Neural crest cell (in vitro differentiated cells): ENCODE results near the gene PXDC1. TPM values are rescaled to one million over a fixed set of nuclear protein-coding genes. Genes with fewer than 3 reads are reported as not detected.

Experiments used
- DNase-seq: peaks from one replicate; pipeline ENCODE4 v3.0.0; 2021; ENCODE audit warnings: low read depth, mixed read lengths, low spot score
- H3K27ac Mint-ChIP-seq: one replicate; pipeline ENCODE4 v1.8.0; 2021; ENCODE audit warnings: mild to moderate bottlenecking, mixed read lengths; ENCODE audit not compliant: unreplicated experiment
- H3K27me3 Mint-ChIP-seq: 2 replicates; pipeline ENCODE4 v1.8.0; 2021; ENCODE audit warnings: low read depth, mild to moderate bottlenecking, mixed read lengths
- H3K36me3 Mint-ChIP-seq: 2 replicates; pipeline ENCODE4 v1.8.0; 2021; ENCODE audit warnings: low read depth, mild to moderate bottlenecking, mixed read lengths
- H3K4me1 Mint-ChIP-seq: 2 replicates; pipeline ENCODE4 v1.8.0; 2021; ENCODE audit warnings: mixed read lengths
- H3K4me3 Mint-ChIP-seq: one replicate; pipeline ENCODE4 v1.8.0; 2021; ENCODE audit warnings: mild to moderate bottlenecking, mixed read lengths
- H3K9me3 Mint-ChIP-seq: 2 replicates; pipeline ENCODE4 v1.8.0; 2021; ENCODE audit warnings: mixed read lengths
- total RNA-seq: library from RNA; stranded (reverse); gene quantifications from 2 replicates; pipeline ENCODE4 v1.2.1, GENCODE V29; 2021
- TF ChIP-seq, protein P1 (sequence below): fragments of 200-600 bp; sonication (generic); conservative IDR thresholded peaks from 2 replicates; pipeline ENCODE4 v1.5.0; 2021; ENCODE audit warnings: antibody characterized with exemption, mild to moderate bottlenecking

Gene PXDC1
- total RNA-seq, 1 donor from 2014 or later = 4.8 TPM

DNA sequence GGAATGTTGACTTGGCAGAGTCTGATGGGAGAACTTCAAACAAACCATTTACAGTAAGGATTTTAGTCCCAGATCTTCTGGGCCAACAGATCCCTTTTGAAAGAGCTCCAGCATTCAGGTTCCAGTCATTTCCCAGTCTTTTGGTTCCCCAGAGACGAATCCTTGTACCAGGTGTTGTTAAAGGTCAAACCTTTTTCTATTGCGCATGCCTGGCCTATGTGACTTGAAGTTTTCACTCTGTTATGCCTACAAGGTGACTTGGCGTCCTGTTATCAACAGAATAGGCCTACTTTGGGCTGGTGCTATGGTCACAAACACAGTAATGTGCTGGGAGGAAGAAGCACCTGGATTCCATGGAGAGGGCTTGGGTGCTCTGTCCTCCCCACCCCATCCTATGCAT, 52.3 kb downstream of the PXDC1 start:
- peaks cover 5% of the 10 kb centered on the region for H3K36me3 Mint-ChIP-seq
- H3K9me3 Mint-ChIP-seq = peaks cover 15% of the 10 kb centered on the region
- TF ChIP-seq, protein P1, sequence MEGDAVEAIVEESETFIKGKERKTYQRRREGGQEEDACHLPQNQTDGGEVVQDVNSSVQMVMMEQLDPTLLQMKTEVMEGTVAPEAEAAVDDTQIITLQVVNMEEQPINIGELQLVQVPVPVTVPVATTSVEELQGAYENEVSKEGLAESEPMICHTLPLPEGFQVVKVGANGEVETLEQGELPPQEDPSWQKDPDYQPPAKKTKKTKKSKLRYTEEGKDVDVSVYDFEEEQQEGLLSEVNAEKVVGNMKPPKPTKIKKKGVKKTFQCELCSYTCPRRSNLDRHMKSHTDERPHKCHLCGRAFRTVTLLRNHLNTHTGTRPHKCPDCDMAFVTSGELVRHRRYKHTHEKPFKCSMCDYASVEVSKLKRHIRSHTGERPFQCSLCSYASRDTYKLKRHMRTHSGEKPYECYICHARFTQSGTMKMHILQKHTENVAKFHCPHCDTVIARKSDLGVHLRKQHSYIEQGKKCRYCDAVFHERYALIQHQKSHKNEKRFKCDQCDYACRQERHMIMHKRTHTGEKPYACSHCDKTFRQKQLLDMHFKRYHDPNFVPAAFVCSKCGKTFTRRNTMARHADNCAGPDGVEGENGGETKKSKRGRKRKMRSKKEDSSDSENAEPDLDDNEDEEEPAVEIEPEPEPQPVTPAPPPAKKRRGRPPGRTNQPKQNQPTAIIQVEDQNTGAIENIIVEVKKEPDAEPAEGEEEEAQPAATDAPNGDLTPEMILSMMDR = no peak

DNA sequence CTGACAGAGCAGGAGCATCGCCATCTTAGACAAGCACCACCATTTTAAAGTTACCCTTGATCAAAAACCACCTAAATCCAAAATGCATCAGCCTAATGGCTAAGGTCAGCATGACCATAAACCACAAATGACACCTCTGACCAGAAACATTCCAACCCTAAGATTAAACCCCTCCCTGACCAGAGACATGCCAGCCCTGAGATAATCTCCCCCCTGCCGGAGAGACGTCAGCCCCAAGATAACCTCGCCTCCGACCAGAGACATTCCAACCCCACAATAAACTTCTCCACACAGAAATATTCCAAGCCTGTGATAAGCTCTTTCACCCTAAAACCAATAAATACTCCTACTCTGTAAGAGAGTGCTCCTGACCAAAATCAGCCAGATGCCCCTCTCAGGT, 53.5 kb downstream of the PXDC1 start:
- Mint-ChIP-seq H3K36me3 (peaks cover 5% of the 10 kb centered on the region), H3K27me3 (no peaks in the 10 kb centered on the region), H3K4me1 (peaks cover 6% of the 10 kb centered on the region), H3K9me3 (peaks cover 15% of the 10 kb centered on the region), H3K27ac (no peak overlapping the region), H3K4me3 (no peak overlapping the region)
- TF ChIP-seq, protein P1 = no peak
- DNase-seq = no peak

More for the DNA sequence above, 52.3 kb downstream of the PXDC1 start:
- no peak for DNase-seq
- Mint-ChIP-seq H3K27ac (no peak overlapping the region), H3K27me3 (no peaks in the 10 kb centered on the region), H3K4me3 (no peak overlapping the region), H3K4me1 (peaks cover 6% of the 10 kb centered on the region)

DNA sequence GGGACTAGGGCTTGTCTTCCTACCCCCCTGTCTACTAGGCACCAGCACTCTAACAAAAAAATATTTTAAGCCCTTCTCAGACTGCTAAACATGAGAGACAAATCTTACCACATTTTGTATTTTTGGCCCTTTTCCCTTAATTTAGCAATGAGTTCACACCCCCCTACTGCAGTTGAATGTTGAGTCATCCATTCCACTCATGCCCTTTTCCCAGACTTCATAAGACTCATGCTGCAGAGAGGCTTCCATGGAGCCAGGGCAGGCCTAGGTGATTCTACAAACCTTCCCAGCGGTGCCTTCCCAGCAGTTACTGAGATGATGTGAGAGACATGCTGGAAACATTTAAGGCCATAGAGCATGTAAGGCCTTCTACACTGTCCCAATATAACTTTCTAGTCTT, 53.9 kb downstream of the PXDC1 start:
- no peak for DNase-seq
- TF ChIP-seq, protein P1 = no peak
- Mint-ChIP-seq H3K27me3 (no peaks in the 10 kb centered on the region), H3K9me3 (peaks cover 15% of the 10 kb centered on the region), H3K4me3 (no peak overlapping the region), H3K36me3 (peaks cover 5% of the 10 kb centered on the region), H3K27ac (no peak overlapping the region), H3K4me1 (peaks cover 6% of the 10 kb centered on the region)

DNA sequence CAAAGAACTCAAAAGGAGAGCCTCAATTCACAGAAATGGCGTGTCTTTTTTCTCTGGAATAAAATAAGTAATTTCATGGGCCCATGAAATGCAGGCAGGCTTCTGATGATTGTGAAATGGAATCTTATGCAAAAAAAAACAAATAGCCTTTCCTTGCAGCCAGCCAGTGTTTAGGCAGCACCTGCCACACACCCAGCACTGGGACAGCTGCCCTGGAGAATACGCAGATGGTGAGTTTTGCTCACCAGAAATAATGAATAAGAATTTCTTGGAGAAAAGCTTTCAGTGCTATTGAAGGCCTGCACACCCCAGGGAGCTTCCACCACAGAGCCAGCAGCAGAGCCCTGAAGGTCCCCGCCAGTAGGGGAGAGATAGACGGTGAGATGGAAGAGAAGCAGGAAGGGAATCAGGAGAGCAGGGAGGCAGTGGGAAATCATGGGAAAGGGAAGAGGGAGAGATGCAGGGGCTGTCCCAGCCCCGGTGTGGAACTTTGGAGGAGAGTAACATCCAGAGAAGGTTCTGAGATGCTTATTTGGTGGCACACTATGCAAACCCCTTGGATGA, 54.9 kb downstream of the PXDC1 start:
- Mint-ChIP-seq H3K27me3 (no peaks in the 10 kb centered on the region), H3K36me3 (peaks cover 5% of the 10 kb centered on the region), H3K9me3 (peaks cover 15% of the 10 kb centered on the region), H3K4me1 (peaks cover 6% of the 10 kb centered on the region), H3K4me3 (no peak overlapping the region), H3K27ac (peak overlapping the region; percentile 10)
- DNase-seq = no peak
- TF ChIP-seq, protein P1 = no peak

DNA sequence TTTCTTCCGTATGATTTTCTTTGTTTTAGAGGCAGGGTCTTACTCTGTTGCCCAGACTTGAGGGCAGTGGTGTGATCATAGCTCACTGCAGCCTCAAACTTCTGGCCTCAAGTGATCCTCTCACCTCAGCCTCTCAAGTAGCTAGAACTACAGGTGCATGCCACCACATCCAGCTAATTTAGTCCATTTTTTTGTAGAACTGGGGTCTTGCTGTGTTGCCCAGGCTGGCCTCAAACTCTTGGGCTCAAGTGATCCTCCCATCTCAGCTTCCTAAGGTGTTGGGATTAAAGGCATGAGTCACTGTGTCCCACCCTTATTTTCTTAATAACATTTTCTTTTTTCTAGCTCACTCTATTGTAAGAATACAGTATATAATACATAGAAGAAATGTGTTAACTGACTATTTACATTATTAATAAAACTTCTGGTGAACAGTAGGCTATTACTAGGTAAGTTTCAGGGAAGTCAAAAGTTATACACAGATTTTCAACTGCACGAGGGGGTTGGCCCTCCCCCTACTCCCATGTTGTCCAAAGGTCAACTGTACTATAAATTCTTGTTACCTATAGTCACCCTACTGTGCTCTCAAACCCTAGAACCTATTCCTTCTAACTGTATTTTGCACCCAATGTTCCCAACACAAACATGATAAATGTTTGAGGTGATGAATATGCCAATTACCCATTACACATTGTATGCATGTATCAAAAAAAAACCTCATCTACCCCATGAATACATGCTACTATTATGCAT, 56.3 kb downstream of the PXDC1 start:
- DNase-seq = no peak
- TF ChIP-seq, protein P1 = no peak
- Mint-ChIP-seq H3K4me1 (peaks cover 6% of the 10 kb centered on the region), H3K4me3 (no peak overlapping the region), H3K27me3 (no peaks in the 10 kb centered on the region), H3K36me3 (peaks cover 5% of the 10 kb centered on the region), H3K27ac (no peak overlapping the region), H3K9me3 (peaks cover 15% of the 10 kb centered on the region)
